NB4 (cell line): ENCODE data around the gene ECD.

Source experiments
- MYC ChIP-seq: IDR thresholded peaks from 2 replicates; pipeline ENCODE4 v1.6.1; 2011; ENCODE audit warnings: low read depth, low read length
- POLR2A ChIP-seq: IDR thresholded peaks from 2 replicates; pipeline ENCODE4 v1.6.1; 2011; ENCODE audit warnings: mild to moderate bottlenecking; ENCODE audit not compliant: insufficient read length; ENCODE audit errors: extremely low read depth
- TF ChIP-seq, protein P1 (sequence below): IDR thresholded peaks from one replicate; pipeline ENCODE4 v1.5.1; 2012; ENCODE audit warnings: low read depth, low read length
- TF ChIP-seq, protein P2 (sequence below): IDR thresholded peaks from 2 replicates; pipeline ENCODE4 v1.6.1; 2011; ENCODE audit warnings: low read depth, low read length

DNA sequence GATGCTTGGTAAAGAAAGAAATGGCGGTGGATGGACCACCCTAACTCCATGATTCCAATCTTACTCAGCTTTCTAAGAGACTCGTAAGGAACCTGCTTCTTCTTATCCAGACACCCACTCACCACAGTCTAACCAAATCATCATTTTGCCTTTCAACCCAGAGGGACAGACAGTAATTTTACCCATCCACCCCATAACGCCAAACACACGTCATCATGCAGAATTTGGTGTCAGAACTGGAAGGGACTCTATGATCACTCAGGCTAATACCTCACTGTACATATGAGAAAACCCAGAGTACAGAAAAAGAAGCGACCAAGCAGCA, 388 bp downstream of the ECD start:
- TF ChIP-seq, protein P1, sequence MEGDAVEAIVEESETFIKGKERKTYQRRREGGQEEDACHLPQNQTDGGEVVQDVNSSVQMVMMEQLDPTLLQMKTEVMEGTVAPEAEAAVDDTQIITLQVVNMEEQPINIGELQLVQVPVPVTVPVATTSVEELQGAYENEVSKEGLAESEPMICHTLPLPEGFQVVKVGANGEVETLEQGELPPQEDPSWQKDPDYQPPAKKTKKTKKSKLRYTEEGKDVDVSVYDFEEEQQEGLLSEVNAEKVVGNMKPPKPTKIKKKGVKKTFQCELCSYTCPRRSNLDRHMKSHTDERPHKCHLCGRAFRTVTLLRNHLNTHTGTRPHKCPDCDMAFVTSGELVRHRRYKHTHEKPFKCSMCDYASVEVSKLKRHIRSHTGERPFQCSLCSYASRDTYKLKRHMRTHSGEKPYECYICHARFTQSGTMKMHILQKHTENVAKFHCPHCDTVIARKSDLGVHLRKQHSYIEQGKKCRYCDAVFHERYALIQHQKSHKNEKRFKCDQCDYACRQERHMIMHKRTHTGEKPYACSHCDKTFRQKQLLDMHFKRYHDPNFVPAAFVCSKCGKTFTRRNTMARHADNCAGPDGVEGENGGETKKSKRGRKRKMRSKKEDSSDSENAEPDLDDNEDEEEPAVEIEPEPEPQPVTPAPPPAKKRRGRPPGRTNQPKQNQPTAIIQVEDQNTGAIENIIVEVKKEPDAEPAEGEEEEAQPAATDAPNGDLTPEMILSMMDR: no peak
- TF ChIP-seq, protein P2, sequence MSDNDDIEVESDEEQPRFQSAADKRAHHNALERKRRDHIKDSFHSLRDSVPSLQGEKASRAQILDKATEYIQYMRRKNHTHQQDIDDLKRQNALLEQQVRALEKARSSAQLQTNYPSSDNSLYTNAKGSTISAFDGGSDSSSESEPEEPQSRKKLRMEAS: no peak
- TF ChIP-seq POLR2A (no peak), MYC (no peak)
